Kidney epithelial cell (primary cell): ENCODE results near the gene SEMA5A. TPM values are rescaled to one million over a fixed set of nuclear protein-coding genes. Genes with fewer than 3 reads are reported as not detected.
"Not testable (repeated sequence)": the region's sequence is repeated elsewhere in the genome, so short reads cannot be mapped to it uniquely, and the experiment has no call there.

ENCODE experiments used
- DNase-seq: peaks from one replicate; pipeline ENCODE4 v3.0.0-alpha.2; 2010; ENCODE audit warnings: low read depth
- H3K27me3 ChIP-seq: 2 replicates; pipeline ENCODE4 v1.6.0; 2011; ENCODE audit warnings: low read length; ENCODE audit not compliant: control insufficient read depth, insufficient read depth
- H3K36me3 ChIP-seq: 2 replicates; pipeline ENCODE4 v1.5.1; 2011; ENCODE audit warnings: low read length; ENCODE audit not compliant: control insufficient read depth, insufficient read depth
- H3K4me3 ChIP-seq: 2 replicates; pipeline ENCODE4 v1.5.1; 2011; ENCODE audit warnings: low read depth, mild to moderate bottlenecking, control low read depth, low read length
- CTCF ChIP-seq: IDR thresholded peaks from 2 replicates; pipeline ENCODE4 v1.5.1; 2011; ENCODE audit warnings: mild to moderate bottlenecking, moderate library complexity, low read length, control low read depth, inconsistent platforms; ENCODE audit not compliant: insufficient read depth, poor library complexity, severe bottlenecking
- total RNA-seq: library from RNA; depleted of rRNA; stranded (reverse); fragments of >200 nt; gene quantifications from 2 replicates; pipeline ENCODE4 v1.2.3, GENCODE V29; 2015

Gene SEMA5A
- total RNA-seq, 1 donor from 2014 or later = 4.7 TPM

- H3K36me3 ChIP-seq = no peaks in the 10 kb centered on the region
- no peak overlapping the region for H3K4me3 ChIP-seq
- DNase-seq = no peak
- no peak for TF ChIP-seq CTCF
- no peaks in the 10 kb centered on the region for H3K27me3 ChIP-seq
Measured at GRCh38 chr5:9405196-9405754, 140.6 kb downstream of the SEMA5A start.

DNA sequence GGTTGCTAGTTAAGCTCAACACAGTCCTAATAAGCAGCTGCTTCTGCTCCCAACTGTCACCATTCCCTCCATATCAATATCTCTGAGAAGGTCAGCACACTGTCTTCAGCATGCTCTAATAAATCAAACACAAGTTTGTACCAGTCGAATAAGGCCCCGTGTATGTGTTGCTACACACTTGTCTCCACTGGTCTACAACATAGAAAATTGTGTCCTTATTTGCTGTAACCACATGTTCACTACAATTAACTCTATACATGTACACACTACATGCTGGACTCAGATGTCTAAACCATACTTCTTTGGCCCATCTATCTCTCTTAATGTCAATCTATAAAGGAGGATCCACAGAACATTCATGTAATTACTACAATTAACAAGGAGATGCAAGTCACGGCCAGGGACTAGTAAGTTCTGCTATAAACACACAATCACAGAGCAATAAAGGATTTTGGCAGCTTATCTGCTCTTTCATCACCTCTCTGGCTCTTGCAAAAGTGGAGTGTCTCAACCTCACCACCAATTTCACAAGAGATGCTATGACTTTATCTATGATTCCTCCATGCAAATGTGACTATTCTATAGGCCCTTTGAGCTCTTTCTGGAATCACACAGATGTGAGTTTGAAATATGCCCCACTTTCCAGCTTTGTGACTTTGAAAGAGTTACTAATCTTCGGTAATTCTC is 143.9 kb downstream of the SEMA5A start:
- no peak overlapping the region for H3K4me3 ChIP-seq
- H3K36me3 ChIP-seq = no peaks in the 10 kb centered on the region
- TF ChIP-seq CTCF = no peak
- DNase-seq = no peak
- H3K27me3 ChIP-seq = no peaks in the 10 kb centered on the region

GRCh38 chr5:9399783-9400182 is 146.1 kb downstream of the SEMA5A start:
- not testable (repeated sequence) for H3K27me3 ChIP-seq, DNase-seq, H3K4me3 ChIP-seq, H3K36me3 ChIP-seq

DNA sequence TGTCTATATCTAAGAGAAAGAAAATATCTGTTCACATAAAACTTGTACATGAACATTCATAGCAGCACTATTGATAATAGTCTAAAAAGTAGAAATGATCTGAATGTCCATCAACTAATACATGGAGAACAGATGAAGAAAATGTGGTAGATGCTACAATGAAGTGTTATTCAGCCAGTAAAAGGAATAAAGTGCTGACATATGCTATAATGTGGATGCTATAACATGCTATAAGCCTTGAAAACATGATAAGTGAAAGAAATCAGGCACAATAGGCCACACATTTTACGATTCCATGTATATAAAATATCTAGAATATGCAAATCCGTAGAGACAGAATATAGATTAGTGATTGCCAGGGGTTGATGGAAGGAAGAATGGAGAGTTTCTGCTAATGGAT is 146.8 kb downstream of the SEMA5A start:
- Histone ChIP-seq H3K27me3 (no peaks in the 10 kb centered on the region), H3K36me3 (no peaks in the 10 kb centered on the region), H3K4me3 (no peak overlapping the region)
- TF ChIP-seq CTCF = no peak
- no peak for DNase-seq

GRCh38 chr5:9398227-9398626 is 147.6 kb downstream of the SEMA5A start:
- H3K36me3 ChIP-seq = no peaks in the 10 kb centered on the region
- no peak for TF ChIP-seq CTCF
- no peak for DNase-seq

GRCh38 chr5:9396285-9396770 is 149.5 kb downstream of the SEMA5A start:
- Histone ChIP-seq H3K27me3 (no peaks in the 10 kb centered on the region), H3K4me3 (no peak overlapping the region), H3K36me3 (no peaks in the 10 kb centered on the region)
- no peak for TF ChIP-seq CTCF
- no peak for DNase-seq

More at GRCh38 chr5:9398227-9398626, 147.6 kb downstream of the SEMA5A start:
- no peak overlapping the region for H3K4me3 ChIP-seq
- H3K27me3 ChIP-seq = no peaks in the 10 kb centered on the region
